IgD-negative memory B cell (primary cell): Measurements from ENCODE around the gene GATA3. TPM values are rescaled to one million over a fixed set of nuclear protein-coding genes. Genes with fewer than 3 reads are reported as not detected.
A peak's percentile ranks its signal among the peaks of the same experiment; 100 is the strongest.

Experiments
- H3K27ac Mint-ChIP-seq, 3 donors: one replicate each; pipeline ENCODE4 v1.8.0; 2020 to 2022; ENCODE audit warnings: mild to moderate bottlenecking in 3 of 3, mixed read lengths in 3 of 3, moderate library complexity in 1 of 3
- H3K27me3 Mint-ChIP-seq: one replicate; pipeline ENCODE4 v1.8.0; 2021; ENCODE audit warnings: mixed read lengths
- H3K36me3 Mint-ChIP-seq: one replicate; pipeline ENCODE4 v1.8.0; 2020; ENCODE audit warnings: mild to moderate bottlenecking, mixed read lengths
- H3K4me1 Mint-ChIP-seq, 3 donors: one replicate each; pipeline ENCODE4 v1.8.0; 2020 to 2022; ENCODE audit warnings: mixed read lengths in 3 of 3, mild to moderate bottlenecking in 1 of 3
- H3K4me3 Mint-ChIP-seq, 4 donors: one replicate each; pipeline ENCODE4 v1.8.0; 2020 to 2022; ENCODE audit warnings: mild to moderate bottlenecking in 4 of 4, mixed read lengths in 4 of 4, moderate library complexity in 3 of 4
- H3K9me3 Mint-ChIP-seq, 3 donors: one replicate each; pipeline ENCODE4 v1.8.0; 2020 to 2021; ENCODE audit warnings: mixed read lengths in 3 of 3, mild to moderate bottlenecking in 1 of 3
- polyA plus RNA-seq: library from polyadenylated mRNA; unstranded; fragments of 300-500 nt; fragmentation: Illumina TruSeq; gene quantifications from one replicate; pipeline ENCODE4 v1.2.3, GENCODE V29; 2021

Gene GATA3
- polyA plus RNA-seq, 1 donor from 2014 or later = 2.0 TPM

DNA sequence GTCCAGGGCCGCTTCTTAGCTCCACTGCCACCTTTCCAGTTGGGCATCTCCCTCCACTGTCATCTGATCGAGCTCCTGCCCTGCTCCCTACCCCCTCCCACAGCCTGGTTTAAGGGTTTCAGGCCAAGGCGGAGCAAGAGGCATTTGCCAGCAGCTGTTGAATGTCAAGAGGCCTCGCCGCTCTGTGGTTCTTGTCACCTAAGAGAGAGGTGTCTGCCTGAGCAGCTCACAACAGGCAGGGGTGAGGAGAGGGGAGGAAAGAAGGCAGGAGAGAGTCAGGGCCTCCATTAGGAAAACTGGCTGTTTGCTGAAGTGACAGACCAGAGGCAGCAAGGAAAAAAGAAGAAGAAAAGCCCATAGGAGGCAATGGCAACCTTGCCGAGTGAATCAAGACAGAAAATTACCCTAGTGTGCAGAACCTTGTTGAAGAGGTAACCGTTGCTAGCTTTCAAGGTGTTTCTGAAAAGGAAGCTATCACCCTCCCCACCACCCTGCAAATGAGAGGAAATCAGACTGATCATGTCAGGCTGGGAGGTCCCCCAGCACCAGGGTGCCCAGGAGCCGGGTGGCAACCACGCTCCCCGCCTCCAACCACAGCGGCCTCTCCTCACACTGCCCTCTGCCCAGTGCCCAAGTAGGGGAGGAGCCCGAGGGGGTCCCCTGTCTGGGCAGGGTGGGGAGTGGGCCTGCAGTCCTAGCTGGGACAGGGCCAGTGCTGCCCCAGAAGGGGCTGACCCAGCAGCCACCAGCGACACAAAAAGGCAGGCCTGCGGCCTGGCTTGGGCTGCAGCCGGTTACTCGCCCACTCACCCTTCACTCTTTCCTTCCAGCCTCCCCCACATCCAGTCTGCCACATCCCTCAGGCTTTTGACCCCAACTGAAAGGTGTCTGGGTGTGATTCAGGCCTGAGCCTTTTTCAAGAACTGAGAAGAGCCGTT is 7.1 kb downstream of the GATA3 start:
- Mint-ChIP-seq H3K36me3 (no peaks in the 10 kb centered on the region), H3K4me3 (peak overlapping the region in 3 of 4 donors; percentile 83 to 87 (median 84)), H3K27me3 (peaks cover 40% of the 10 kb centered on the region), H3K27ac (peak overlapping the region in 2 of 3 donors; percentile 12 to 41), H3K4me1 (peaks cover 14 to 22% (median 21%) of the 10 kb centered on the region in 3 donors), H3K9me3 (peaks cover 0 to 2% (median 0%) of the 10 kb centered on the region in 3 donors)

DNA sequence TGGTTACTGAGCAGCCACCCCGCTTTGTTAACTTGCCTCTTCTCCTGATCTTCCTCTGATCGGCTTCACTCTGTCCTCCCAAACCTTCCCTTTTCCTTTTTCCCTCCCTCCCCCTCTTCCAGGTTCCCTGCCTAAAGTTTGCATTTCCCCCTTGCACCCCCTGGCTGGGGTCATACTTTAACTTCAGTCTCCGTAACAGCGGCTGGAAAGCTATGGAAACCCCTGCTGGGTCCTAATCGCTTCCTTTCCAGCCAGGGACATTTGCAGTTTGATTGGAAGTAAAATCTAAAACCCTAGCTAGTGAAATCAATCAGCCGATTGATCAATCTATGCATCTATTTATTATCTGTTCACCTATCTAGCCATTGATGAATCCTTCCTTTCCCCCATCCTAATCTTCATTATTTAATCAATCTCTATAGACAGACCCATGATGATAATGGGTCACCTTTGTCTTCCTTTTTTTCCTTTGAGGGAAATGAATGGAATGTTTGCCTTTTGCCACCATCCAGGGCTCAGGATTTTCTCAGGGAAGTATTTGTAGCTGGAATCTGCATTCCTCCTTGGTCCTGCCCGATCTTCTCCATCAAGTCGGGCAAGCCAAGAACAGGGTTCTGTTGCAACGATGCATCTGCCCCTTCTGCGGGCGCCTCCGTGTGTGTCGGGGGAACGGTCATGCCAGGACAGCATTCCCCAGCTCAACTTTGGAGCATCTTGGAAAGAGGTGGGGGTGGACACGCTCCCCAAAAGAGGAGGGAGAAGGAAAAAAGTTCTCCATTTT is 8.8 kb downstream of the GATA3 start:
- no peaks in the 10 kb centered on the region for H3K9me3 Mint-ChIP-seq
- H3K4me1 Mint-ChIP-seq = peaks cover 10 to 14% (median 14%) of the 10 kb centered on the region in 3 donors
- H3K36me3 Mint-ChIP-seq = no peaks in the 10 kb centered on the region
- H3K27ac Mint-ChIP-seq = peak overlapping the region in 2 of 3 donors; percentile 41 to 95
- H3K4me3 Mint-ChIP-seq = no peak overlapping the region
- peaks cover 33% of the 10 kb centered on the region for H3K27me3 Mint-ChIP-seq

GRCh38 chr10:8063935-8064334 is 9.4 kb downstream of the GATA3 start:
- peaks cover 36% of the 10 kb centered on the region for H3K27me3 Mint-ChIP-seq
- H3K27ac Mint-ChIP-seq = peak overlapping the region in 1 of 3 donors; percentile 95
- H3K4me3 Mint-ChIP-seq = no peak overlapping the region
- peaks cover 9 to 14% (median 14%) of the 10 kb centered on the region in 3 donors for H3K4me1 Mint-ChIP-seq
- H3K9me3 Mint-ChIP-seq = no peaks in the 10 kb centered on the region
- no peaks in the 10 kb centered on the region for H3K36me3 Mint-ChIP-seq

DNA sequence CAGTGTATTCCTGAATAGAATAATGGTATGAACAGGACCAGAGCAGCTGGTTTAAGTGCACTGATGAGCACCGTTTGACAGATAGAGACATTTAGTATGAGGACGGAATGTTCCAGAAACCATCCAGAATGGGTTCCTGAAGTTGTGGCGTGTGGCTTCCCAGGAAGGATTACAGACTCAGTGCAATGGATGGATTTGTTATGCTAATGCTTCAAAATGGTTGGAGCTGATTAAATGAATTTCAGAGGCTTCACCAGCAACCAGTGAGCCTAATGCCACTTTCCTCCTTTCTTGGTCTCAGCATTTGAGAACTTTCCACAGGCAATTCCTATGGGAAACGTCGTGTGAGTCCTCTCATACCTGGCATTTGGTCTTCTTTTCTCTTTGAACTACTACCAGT is 9.9 kb downstream of the GATA3 start:
- H3K27me3 Mint-ChIP-seq = peaks cover 31% of the 10 kb centered on the region
- no peak overlapping the region for H3K27ac Mint-ChIP-seq
- H3K9me3 Mint-ChIP-seq = no peaks in the 10 kb centered on the region
- peaks cover 11 to 14% (median 14%) of the 10 kb centered on the region in 3 donors for H3K4me1 Mint-ChIP-seq
- H3K4me3 Mint-ChIP-seq = no peak overlapping the region
- peaks cover 3% of the 10 kb centered on the region for H3K36me3 Mint-ChIP-seq

- Mint-ChIP-seq H3K27me3 (peaks cover 19% of the 10 kb centered on the region), H3K4me1 (peaks cover 2 to 6% (median 3%) of the 10 kb centered on the region in 3 donors), H3K36me3 (peaks cover 3% of the 10 kb centered on the region), H3K27ac (no peak overlapping the region), H3K4me3 (no peak overlapping the region), H3K9me3 (no peaks in the 10 kb centered on the region)
Observed at GRCh38 chr10:8065651-8066050, 11.2 kb downstream of the GATA3 start.

DNA sequence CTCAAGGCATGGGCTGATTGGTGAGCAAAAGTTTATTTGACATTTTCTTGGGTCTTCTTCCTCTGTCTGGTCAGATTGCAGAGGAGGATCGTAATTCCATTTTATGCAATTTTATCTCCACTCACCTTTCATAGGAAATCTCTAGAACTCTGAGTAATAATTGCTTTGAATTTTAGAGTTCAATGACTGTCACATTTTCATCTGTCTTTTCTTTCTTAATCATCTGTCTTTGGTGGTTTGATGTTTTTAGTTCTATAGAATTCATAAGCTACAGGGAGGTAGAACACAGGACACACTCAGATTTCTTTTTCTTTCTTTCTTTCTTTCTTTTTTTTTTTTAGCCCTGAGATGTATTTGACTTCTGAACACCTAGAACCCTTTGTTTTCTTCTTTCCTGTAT is 11.6 kb downstream of the GATA3 start:
- H3K9me3 Mint-ChIP-seq = no peaks in the 10 kb centered on the region
- no peak overlapping the region for H3K27ac Mint-ChIP-seq
- peaks cover 0 to 2% (median 0%) of the 10 kb centered on the region in 3 donors for H3K4me1 Mint-ChIP-seq
- H3K4me3 Mint-ChIP-seq = no peak overlapping the region
- H3K27me3 Mint-ChIP-seq = peaks cover 15% of the 10 kb centered on the region
- H3K36me3 Mint-ChIP-seq = peaks cover 3% of the 10 kb centered on the region

GRCh38 chr10:8066797-8067196 is 12.3 kb downstream of the GATA3 start:
- Mint-ChIP-seq H3K4me1 (peaks cover 0 to 2% (median 0%) of the 10 kb centered on the region in 3 donors), H3K27ac (no peak overlapping the region), H3K27me3 (peaks cover 17% of the 10 kb centered on the region), H3K36me3 (peaks cover 3% of the 10 kb centered on the region), H3K4me3 (no peak overlapping the region), H3K9me3 (no peaks in the 10 kb centered on the region)

DNA sequence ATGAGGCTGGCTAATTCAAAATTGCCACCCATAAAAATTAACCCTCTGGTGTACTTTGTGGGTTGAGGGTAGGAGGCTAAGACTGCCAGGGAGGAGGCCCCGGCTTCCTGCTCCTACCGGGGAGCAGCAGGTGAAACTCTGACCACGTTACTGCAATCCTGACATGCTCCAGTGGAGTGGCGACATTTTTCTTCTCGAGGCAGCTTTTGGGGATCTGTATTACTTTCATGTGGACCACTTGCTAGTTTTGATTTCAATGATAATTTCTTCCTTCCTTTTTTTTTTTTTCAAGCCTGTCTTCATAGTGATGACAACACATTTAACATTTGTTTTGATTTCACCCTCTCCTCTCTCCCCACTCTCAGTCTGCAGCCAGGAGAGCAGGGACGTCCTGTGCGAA is 14.6 kb downstream of the GATA3 start:
- H3K9me3 Mint-ChIP-seq = no peaks in the 10 kb centered on the region
- H3K27ac Mint-ChIP-seq = peak overlapping the region in 1 of 3 donors; percentile 18

GRCh38 chr10:8069627-8070026 is 15.1 kb downstream of the GATA3 start:
- H3K4me3 Mint-ChIP-seq = no peak overlapping the region
- H3K27me3 Mint-ChIP-seq = peaks cover 19% of the 10 kb centered on the region
- H3K4me1 Mint-ChIP-seq = peaks cover 0 to 2% (median 0%) of the 10 kb centered on the region in 3 donors
- H3K36me3 Mint-ChIP-seq = peaks cover 3% of the 10 kb centered on the region
- no peaks in the 10 kb centered on the region for H3K9me3 Mint-ChIP-seq
- H3K27ac Mint-ChIP-seq = peak overlapping the region in 1 of 3 donors; percentile 18

More for the DNA sequence above, 14.6 kb downstream of the GATA3 start:
- peak overlapping the region in 1 of 4 donors; percentile 45 for H3K4me3 Mint-ChIP-seq
- peaks cover 24% of the 10 kb centered on the region for H3K27me3 Mint-ChIP-seq
- peaks cover 3% of the 10 kb centered on the region for H3K36me3 Mint-ChIP-seq
- H3K4me1 Mint-ChIP-seq = peaks cover 0 to 2% (median 0%) of the 10 kb centered on the region in 3 donors

- H3K27me3 Mint-ChIP-seq = peaks cover 19% of the 10 kb centered on the region
- H3K4me1 Mint-ChIP-seq = peaks cover 0 to 2% (median 0%) of the 10 kb centered on the region in 3 donors
- H3K4me3 Mint-ChIP-seq = no peak overlapping the region
- peaks cover 3% of the 10 kb centered on the region for H3K36me3 Mint-ChIP-seq
- no peaks in the 10 kb centered on the region for H3K9me3 Mint-ChIP-seq
- peak overlapping the region in 1 of 3 donors; percentile 20 for H3K27ac Mint-ChIP-seq
Observed at GRCh38 chr10:8070440-8070839, 16.0 kb downstream of the GATA3 start.

GRCh38 chr10:8071006-8071405 is 16.5 kb downstream of the GATA3 start:
- Mint-ChIP-seq H3K36me3 (peaks cover 3% of the 10 kb centered on the region), H3K27me3 (peaks cover 19% of the 10 kb centered on the region), H3K9me3 (no peaks in the 10 kb centered on the region), H3K27ac (no peak overlapping the region), H3K4me1 (peaks cover 0 to 2% (median 0%) of the 10 kb centered on the region in 3 donors), H3K4me3 (no peak overlapping the region)

DNA sequence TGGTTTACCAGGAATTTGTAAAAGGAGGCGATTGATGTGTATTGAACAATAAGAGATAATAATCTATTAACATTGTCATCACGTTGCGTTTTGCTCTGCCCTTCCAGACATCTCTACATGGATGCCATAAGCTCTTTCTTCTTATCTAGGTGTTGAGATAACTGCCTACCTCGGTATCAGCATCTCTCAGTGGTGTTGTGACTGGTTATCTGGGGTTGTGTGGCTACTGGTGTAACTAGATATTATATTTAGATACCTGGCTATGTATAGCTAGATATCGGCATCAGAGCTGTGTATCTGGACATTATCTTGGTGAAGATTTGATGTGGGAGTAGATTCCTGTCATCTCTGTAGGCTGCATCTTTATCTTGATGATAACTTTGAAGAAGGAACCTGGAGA is 17.2 kb downstream of the GATA3 start:
- Mint-ChIP-seq H3K4me1 (peaks cover 0 to 2% (median 0%) of the 10 kb centered on the region in 3 donors), H3K27me3 (peaks cover 15% of the 10 kb centered on the region), H3K9me3 (no peaks in the 10 kb centered on the region), H3K36me3 (peaks cover 3% of the 10 kb centered on the region), H3K4me3 (no peak overlapping the region), H3K27ac (no peak overlapping the region)

- H3K27ac Mint-ChIP-seq = no peak overlapping the region
- peaks cover 15% of the 10 kb centered on the region for H3K27me3 Mint-ChIP-seq
- no peak overlapping the region for H3K4me3 Mint-ChIP-seq
- H3K4me1 Mint-ChIP-seq = peaks cover 0 to 2% (median 0%) of the 10 kb centered on the region in 3 donors
- peaks cover 3% of the 10 kb centered on the region for H3K36me3 Mint-ChIP-seq
- H3K9me3 Mint-ChIP-seq = no peaks in the 10 kb centered on the region
Observed at GRCh38 chr10:8072211-8072610, 17.7 kb downstream of the GATA3 start.

DNA sequence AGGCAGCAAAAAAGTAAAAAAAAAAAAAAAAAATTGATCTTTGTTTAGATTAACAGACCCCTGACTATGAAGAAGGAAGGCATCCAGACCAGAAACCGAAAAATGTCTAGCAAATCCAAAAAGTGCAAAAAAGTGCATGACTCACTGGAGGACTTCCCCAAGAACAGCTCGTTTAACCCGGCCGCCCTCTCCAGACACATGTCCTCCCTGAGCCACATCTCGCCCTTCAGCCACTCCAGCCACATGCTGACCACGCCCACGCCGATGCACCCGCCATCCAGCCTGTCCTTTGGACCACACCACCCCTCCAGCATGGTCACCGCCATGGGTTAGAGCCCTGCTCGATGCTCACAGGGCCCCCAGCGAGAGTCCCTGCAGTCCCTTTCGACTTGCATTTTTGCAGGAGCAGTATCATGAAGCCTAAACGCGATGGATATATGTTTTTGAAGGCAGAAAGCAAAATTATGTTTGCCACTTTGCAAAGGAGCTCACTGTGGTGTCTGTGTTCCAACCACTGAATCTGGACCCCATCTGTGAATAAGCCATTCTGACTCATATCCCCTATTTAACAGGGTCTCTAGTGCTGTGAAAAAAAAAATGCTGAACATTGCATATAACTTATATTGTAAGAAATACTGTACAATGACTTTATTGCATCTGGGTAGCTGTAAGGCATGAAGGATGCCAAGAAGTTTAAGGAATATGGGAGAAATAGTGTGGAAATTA is 19.4 kb downstream of the GATA3 start:
- Mint-ChIP-seq H3K4me1 (peaks cover 0 to 2% (median 0%) of the 10 kb centered on the region in 3 donors), H3K9me3 (no peaks in the 10 kb centered on the region), H3K27me3 (peaks cover 11% of the 10 kb centered on the region), H3K27ac (peak overlapping the region in 1 of 3 donors; percentile 7), H3K36me3 (peaks cover 3% of the 10 kb centered on the region), H3K4me3 (no peak overlapping the region)
